Ovary (tissue), 9 donors: Measurements from ENCODE around the gene TMEM33. TPM values are rescaled to one million over a fixed set of nuclear protein-coding genes. Genes with fewer than 3 reads are reported as not detected.

ENCODE experiments used
- DNase-seq, 5 donors: peaks; one replicate each; pipeline ENCODE4 v3.0.0-alpha.2; 2019 to 2020
- H3K27ac ChIP-seq, 2 donors: fragments of 200-600 bp; one replicate each; pipeline versions ENCODE4 v1.5.1 to v1.8.0; 2019 to 2022
- H3K27me3 ChIP-seq: fragments of 200-600 bp; one replicate; pipeline ENCODE4 v1.8.0; 2022
- H3K36me3 ChIP-seq: fragments of 200-600 bp; sonication (generic); one replicate; pipeline ENCODE4 v1.5.1; 2019
- H3K4me1 ChIP-seq: one replicate; pipeline ENCODE4 v1.8.1; 2013; ENCODE audit warnings: mild to moderate bottlenecking, moderate library complexity; ENCODE audit not compliant: insufficient read depth
- H3K4me3 ChIP-seq: fragments of 200-600 bp; sonication (generic); one replicate; pipeline ENCODE4 v1.5.1; 2017
- H3K9me3 ChIP-seq, 2 donors: fragments of 200-600 bp in 1 of 2; sonication (generic) in 1 of 2; one replicate each; pipeline versions ENCODE4 v1.5.1 to v1.8.1; 2013 to 2019; ENCODE audit warnings: mild to moderate bottlenecking in 1 of 2, moderate library complexity in 1 of 2
- CTCF ChIP-seq, 3 donors: fragments of 450-650 bp in 2 of 3; fragments of 200-600 bp in 1 of 3; IDR thresholded peaks; one replicate each; pipeline versions ENCODE4 v1.5.1 to v1.8.0; 2016 to 2022; ENCODE audit warnings: antibody characterized with exemption in 3 of 3, mild to moderate bottlenecking in 1 of 3
- EP300 ChIP-seq: sonication (generic); formaldehyde crosslinking; IDR thresholded peaks from one replicate; pipeline ENCODE4 v1.6.1; 2017; ENCODE audit warnings: antibody characterized with exemption
- POLR2A ChIP-seq: fragments of 450-650 bp; IDR thresholded peaks from one replicate; pipeline ENCODE4 v1.6.1; 2017; ENCODE audit warnings: antibody characterized with exemption, mild to moderate bottlenecking, moderate library complexity
- WGBS, 3 donors: extraction: QIAGEN DNeasy Blood & Tissue Kit in 1 of 3; methylation state at CpG; one replicate each; pipeline versions ENCODE4 v1.1.5 to v1.1.7; 2013 to 2017; 5-methylcytosine and 5-hydroxymethylcytosine counted together
- intact Hi-C, 4 donors: fragments of 100-400 bp; cut with DNase I; formaldehyde crosslinking; loops; one replicate each; pipeline versions ENCODE4 v1.11.0 to v1.15.1; 2022 to 2023
- polyA plus RNA-seq, 2 donors: library from polyadenylated mRNA; stranded (reverse); fragments of 200-250 nt in 1 of 2; fragments of 350-450 nt in 1 of 2; fragmentation: Illumina TruSeq in 1 of 2; extraction: RNeasy Lipid Tissue Mini Kit (QIAGEN cat#74804) in 1 of 2; gene quantifications; one replicate each; pipeline ENCODE4 v1.2.3, GENCODE V29; 2013 to 2014
- total RNA-seq, 7 donors: library from RNA; depleted of rRNA in 2 of 7; stranded (reverse); fragments of >200 nt in 2 of 7; fragmentation: NEBNext Ultra II Directional in 3 of 7; extraction: Animal tissue kit (Norgen Biotek cat#: 25700) in 3 of 7; gene quantifications; one replicate each; pipeline versions ENCODE4 v1.1.0 to v1.2.4, GENCODE V29; 2016 to 2023
- donor health status: DM: no; HTN: no; CAD: no; lungs with moderate emphysema.
- donor health status: DM: no; HTN: no; CAD: no.
- donor health status: Bipolar disorder and iron deficiency.
- donor health status: DM: yes; HTN: yes; CAD: no.
- donor health status: DM: no; HTN: no; CAD: no.
- donor health status: DM: yes; HTN: yes; CAD: no.

The TMEM33 gene
- total and polyA plus RNA-seq, 9 donors, result 8.8 to 50.9 (median 33.5) TPM

GRCh38 chr4:41940834-41941233 is 5.6 kb downstream of the TMEM33 start:
- intact Hi-C loops, result no loop called here
- H3K27ac ChIP-seq, result no peak overlapping the region
- peaks cover 5% of the 10 kb centered on the region for H3K4me1 ChIP-seq
- no peaks in the 10 kb centered on the region for H3K27me3 ChIP-seq
- no peaks in the 10 kb centered on the region for H3K9me3 ChIP-seq
- DNase-seq, result no peak
- no peak overlapping the region for H3K4me3 ChIP-seq
- TF ChIP-seq CTCF (IDR thresholded peaks at IDR 0.05) (no peak), POLR2A (no peak), EP300 (no peak)
- H3K36me3 ChIP-seq, result no peaks in the 10 kb centered on the region

GRCh38 chr4:41943506-41943905 is 8.3 kb downstream of the TMEM33 start:
- DNase-seq, result no peak
- H3K27me3 ChIP-seq, result no peaks in the 10 kb centered on the region
- no peak overlapping the region for H3K4me3 ChIP-seq
- intact Hi-C loops, result no loop called here
- no peaks in the 10 kb centered on the region for H3K9me3 ChIP-seq
- TF ChIP-seq EP300 (no peak), POLR2A (no peak), CTCF (IDR thresholded peaks at IDR 0.05) (no peak)
- 22 to 48% (median 31%) methylated on average over 2 of the region's 2 CpGs for WGBS, 3 donors
- no peak overlapping the region for H3K27ac ChIP-seq
- no peaks in the 10 kb centered on the region for H3K4me1 ChIP-seq
- no peaks in the 10 kb centered on the region for H3K36me3 ChIP-seq

DNA sequence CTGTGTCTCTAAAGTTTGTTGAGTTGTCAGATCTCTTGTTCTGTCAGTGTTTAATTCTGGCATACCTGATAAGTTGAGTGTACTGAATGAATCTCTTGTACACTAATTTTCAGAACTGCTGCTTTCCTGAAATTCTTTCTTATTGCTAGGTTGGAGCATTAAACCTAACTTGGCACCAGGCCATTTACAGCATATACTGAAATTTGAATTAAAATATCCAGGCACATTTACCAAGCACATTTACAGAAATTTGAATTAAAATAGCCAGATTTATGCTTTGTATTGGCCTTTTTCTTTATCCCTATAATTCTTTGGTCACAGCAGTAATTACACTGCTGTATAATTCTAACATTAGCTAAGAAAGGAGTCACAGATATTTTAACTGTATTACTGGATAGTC is 8.9 kb downstream of the TMEM33 start:
- Histone ChIP-seq H3K27me3 (no peaks in the 10 kb centered on the region), H3K36me3 (no peaks in the 10 kb centered on the region), H3K4me3 (no peak overlapping the region), H3K27ac (no peak overlapping the region), H3K9me3 (no peaks in the 10 kb centered on the region), H3K4me1 (no peaks in the 10 kb centered on the region)
- no peak for DNase-seq
- intact Hi-C loops, result no loop called here
- TF ChIP-seq POLR2A (no peak), EP300 (no peak), CTCF (IDR thresholded peaks at IDR 0.05) (no peak)

DNA sequence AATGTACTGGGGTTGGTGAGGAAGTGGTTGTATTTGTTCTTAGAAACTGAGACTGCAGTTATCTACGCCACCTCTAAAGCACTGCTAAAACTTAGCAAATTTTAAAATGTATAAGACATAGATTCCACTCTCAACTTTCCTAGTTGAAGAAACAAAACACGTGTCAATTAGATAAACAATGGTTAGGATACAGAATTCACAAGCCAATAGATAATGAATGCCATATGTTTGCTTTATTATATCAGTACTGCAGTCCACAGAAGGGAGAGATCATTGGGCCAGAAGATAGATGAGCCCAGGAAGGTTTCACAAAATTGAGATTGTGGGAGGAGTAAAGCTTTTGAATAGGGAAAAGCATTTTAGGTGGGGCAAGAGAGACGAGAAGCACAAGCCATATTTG is 14.3 kb downstream of the TMEM33 start:
- WGBS, 3 donors, result 60 to 70% (median 62%) methylated on average over 3 of the region's 3 CpGs
- TF ChIP-seq EP300, result no peak
- TF ChIP-seq CTCF (IDR thresholded peaks at IDR 0.05), result no peak
- TF ChIP-seq POLR2A, result no peak

DNA sequence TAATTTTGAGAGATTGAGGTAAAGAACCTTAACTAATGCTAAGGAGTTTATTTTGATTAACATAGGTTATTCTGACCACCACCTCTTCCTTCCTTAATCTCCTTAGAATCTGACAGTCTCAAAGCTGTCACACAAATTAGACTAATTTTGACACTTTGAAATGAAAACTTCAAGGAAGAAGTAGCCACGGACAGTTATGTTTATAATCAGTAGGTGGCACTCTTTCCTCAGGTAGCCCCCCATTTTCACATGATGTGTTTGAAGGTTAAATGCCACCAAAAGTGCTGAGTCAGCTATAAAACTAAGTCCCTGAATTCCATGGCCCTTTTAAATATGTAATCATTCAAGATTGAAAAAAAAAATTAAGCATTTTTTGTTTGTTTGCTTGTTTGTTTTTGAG is 22.4 kb downstream of the TMEM33 start:
- Histone ChIP-seq H3K27me3 (no peaks in the 10 kb centered on the region), H3K36me3 (no peaks in the 10 kb centered on the region), H3K27ac (no peak overlapping the region), H3K4me3 (no peak overlapping the region), H3K9me3 (no peaks in the 10 kb centered on the region), H3K4me1 (no peaks in the 10 kb centered on the region)
- TF ChIP-seq CTCF (IDR thresholded peaks at IDR 0.05), result no peak
- TF ChIP-seq EP300, result no peak
- TF ChIP-seq POLR2A, result no peak
- intact Hi-C loops, result no loop called here
- 44 to 53% (median 45%) methylated on average over 1 of the region's 1 CpG for WGBS, 3 donors
- DNase-seq, result no peak

More for the DNA sequence above, 14.3 kb downstream of the TMEM33 start:
- Histone ChIP-seq H3K36me3 (no peaks in the 10 kb centered on the region), H3K4me1 (no peaks in the 10 kb centered on the region), H3K9me3 (no peaks in the 10 kb centered on the region), H3K4me3 (no peak overlapping the region), H3K27ac (no peak overlapping the region), H3K27me3 (no peaks in the 10 kb centered on the region)
- intact Hi-C loops, result no loop called here
- DNase-seq, result no peak
